GM12878 (cell line): ENCODE measurements around the gene CCM2. TPM values are rescaled to one million over a fixed set of nuclear protein-coding genes. Genes with fewer than 3 reads are reported as not detected.
A peak's percentile ranks its signal among the peaks of the same experiment; 100 is the strongest.

Source experiments
- ATAC-seq: fragments of 200-7000 bp; cut with Tn5 transposase; 3 replicates; pipeline ENCODE4 v1.9.1; 2020; ENCODE audit warnings: mild to moderate bottlenecking, moderate library complexity
- BruUV-seq: library from RNA; stranded (reverse); fragments of 400-500 nt; replicated peaks from 2 replicates; lab custom pipeline; 2021; lab: Mats Ljungman, UMichigan
- CTCF ChIA-PET: fragments of 300-600 bp; sonication (Branson Sonifier 250); formaldehyde crosslinking; extraction: SDS; loops from one replicate; lab custom pipeline; 2021; ENCODE audit warnings: inconsistent platforms; lab: Yijun Ruan, JAX
- POLR2A ChIA-PET: fragments of 350-600 bp; formaldehyde crosslinking; extraction: SDS; loops from one replicate; lab custom pipeline; 2021; ENCODE audit warnings: inconsistent platforms; lab: Charles Lee
- RAD21 ChIA-PET: fragments of 300-600 bp; sonication (Branson Sonifier 250); formaldehyde crosslinking; loops from one replicate; lab custom pipeline; 2023; ENCODE audit warnings: antibody characterized with exemption; ENCODE audit not compliant: unreplicated experiment; lab: Charles Lee
- SMC1A ChIA-PET: fragments of 300-600 bp; sonication (Branson Sonifier 250); formaldehyde crosslinking; loops from one replicate; lab custom pipeline; 2023; ENCODE audit not compliant: unreplicated experiment, uncharacterized antibody; lab: Charles Lee
- DNase-seq: peaks from one replicate; pipeline ENCODE4 v3.0.0-alpha.2; 2011; ENCODE audit warnings: low read depth, low spot score
- FAIRE-seq: peaks from 3 replicates; lab custom pipeline; 2011; peaks lifted over from hg19 to GRCh38; lab: Jason Lieb, UNC
- H2AFZ ChIP-seq: 2 replicates; pipeline ENCODE4 v1.6.0; 2011; ENCODE audit warnings: low read depth, low read length, control low read depth; ENCODE audit not compliant: control insufficient read depth
- H3K27ac ChIP-seq: 2 replicates; pipeline ENCODE4 v1.5.1; 2011; ENCODE audit warnings: control low read depth; ENCODE audit not compliant: control insufficient read depth, insufficient read depth
- H3K27me3 ChIP-seq, 2 experiments: replicated peaks in 1 of 2; 2 replicates each; pipeline versions ENCODE4 v1.6.0 to v1.6.1; 2011; ENCODE audit warnings: low read length in 1 of 2; ENCODE audit not compliant: control insufficient read depth in 2 of 2, insufficient read depth in 2 of 2
- H3K36me3 ChIP-seq, 2 experiments: 2 replicates each; pipeline ENCODE4 v1.5.1; 2011; ENCODE audit warnings: low read length in 1 of 2; ENCODE audit not compliant: control insufficient read depth in 2 of 2, insufficient read depth in 2 of 2
- H3K4me1 ChIP-seq: 2 replicates; pipeline ENCODE4 v1.6.1; 2011; ENCODE audit warnings: mild to moderate bottlenecking, low read length, moderate library complexity, mixed read lengths; ENCODE audit not compliant: control insufficient read depth, insufficient read depth
- H3K4me2 ChIP-seq: 2 replicates; pipeline ENCODE4 v1.6.0; 2011; ENCODE audit warnings: control low read depth; ENCODE audit not compliant: control insufficient read depth, insufficient read depth
- H3K4me3 ChIP-seq: fragments of 200-600 bp; sonication (generic); 2 replicates; pipeline ENCODE4 v1.5.1; 2016
- H3K79me2 ChIP-seq: 2 replicates; pipeline ENCODE4 v1.6.0; 2011; ENCODE audit warnings: low read length; ENCODE audit not compliant: control insufficient read depth, insufficient read depth
- H3K9ac ChIP-seq: 2 replicates; pipeline ENCODE4 v1.8.0; 2011; ENCODE audit warnings: low read length, control low read depth, mixed read lengths; ENCODE audit not compliant: control insufficient read depth, insufficient read depth
- H3K9me3 ChIP-seq: replicated peaks from 3 replicates; pipeline ENCODE4 v1.5.1; 2011; ENCODE audit warnings: mild to moderate bottlenecking, low read length; ENCODE audit not compliant: control insufficient read depth, insufficient read depth
- H4K20me1 ChIP-seq: 2 replicates; pipeline ENCODE4 v1.6.0; 2011; ENCODE audit not compliant: control insufficient read depth, insufficient read depth
- BHLHE40 ChIP-seq, 2 experiments: fragments of 450-650 bp in 1 of 2; IDR thresholded peaks; 2 replicates each; pipeline ENCODE4 v1.6.1; 2011 to 2017; ENCODE audit warnings: low read depth in 2 of 2, borderline replicate concordance in 1 of 2, improper control_type of control experiment in 1 of 2, low read length in 1 of 2, mild to moderate bottlenecking in 1 of 2
- CHD2 ChIP-seq: IDR thresholded peaks from 2 replicates; pipeline ENCODE4 v1.6.1; 2011; ENCODE audit warnings: low read depth, low read length, improper control_type of control experiment, borderline replicate concordance
- GATAD2B ChIP-seq: fragments of 450-650 bp; conservative IDR thresholded peaks from 2 replicates; pipeline ENCODE4 v1.6.1; 2017; ENCODE audit warnings: low read depth, mild to moderate bottlenecking, moderate library complexity
- MTA3 ChIP-seq: IDR thresholded peaks from 2 replicates; pipeline ENCODE4 v1.6.1; 2012; ENCODE audit warnings: low read length, inconsistent platforms, borderline replicate concordance
- POLR2A ChIP-seq: IDR thresholded peaks from 2 replicates; pipeline ENCODE4 v1.6.1; 2011; ENCODE audit warnings: low read depth, mild to moderate bottlenecking, low read length
- POLR2AphosphoS2 ChIP-seq: IDR thresholded peaks from 2 replicates; pipeline ENCODE4 v1.6.1; 2011; ENCODE audit warnings: low read depth, mild to moderate bottlenecking, low read length, improper control_type of control experiment, moderate library complexity
- SMAD5 ChIP-seq: IDR thresholded peaks from 2 replicates; pipeline ENCODE4 v1.6.1; 2016; ENCODE audit warnings: antibody characterized with exemption, low read depth
- STAT3 ChIP-seq: IDR thresholded peaks from 2 replicates; pipeline ENCODE4 v1.6.1; 2011; ENCODE audit warnings: low read depth, low read length, improper control_type of control experiment
- ZBTB33 ChIP-seq: fragments of 450-650 bp; IDR thresholded peaks from 2 replicates; pipeline ENCODE4 v1.6.1; 2017; ENCODE audit warnings: mild to moderate bottlenecking
- WGBS: methylation state at CpG from one replicate; pipeline ENCODE4 v1.1.6; 2016; ENCODE audit warnings: low lambda C conversion rate; ENCODE audit not compliant: insufficient replicate concordance, insufficient coverage; ENCODE audit errors: missing lambda C conversion rate; 5-methylcytosine and 5-hydroxymethylcytosine counted together
- in situ Hi-C: fragments of 300-500 bp; cut with MboI; formaldehyde crosslinking; loops from 9 replicates; pipeline ENCODE4 v1.14.3; 2018; ENCODE audit warnings: mixed read lengths
- intact Hi-C: fragments of 100-400 bp; cut with micrococcal nuclease; formaldehyde crosslinking; loops from one replicate; pipeline ENCODE4 v1.14.2; 2022; ENCODE audit not compliant: unreplicated experiment
- polyA plus RNA-seq, 11 experiments: library from polyadenylated mRNA; depleted of rRNA in 4 of 11; unstranded in 6 of 11; stranded (reverse) in 5 of 11; fragments of >200 nt; fragmentation: Nextera tagmentation in 4 of 11; fragmentation: Illumina TruSeq in 1 of 11; extraction: Ambion mirVana in 4 of 11; extraction: Trizol in 1 of 11; gene quantifications; 1 replicate in 1 of 11; 2 replicates in 10 of 11; pipeline versions ENCODE4 v1.2.1 to v1.2.3, GENCODE V29; 2011 to 2016; ENCODE audit warnings: inconsistent platforms in 2 of 11, missing spikeins in 2 of 11, low read depth in 1 of 11
- total RNA-seq, 4 experiments: library from RNA; depleted of rRNA in 3 of 4; stranded (reverse); fragments of >200 nt in 3 of 4; fragmentation: Illumina TruSeq in 1 of 4; extraction: Trizol in 1 of 4; gene quantifications; 2 replicates each; pipeline versions ENCODE4 v1.2.1 to v1.2.3, GENCODE V29; 2013 to 2021
- TF ChIP-seq, protein P1 (sequence below): fragments of 450-650 bp; formaldehyde crosslinking; IDR thresholded peaks from 2 replicates; pipeline ENCODE4 v1.4.0; 2020; ENCODE audit warnings: mild to moderate bottlenecking, moderate library complexity

The CCM2 gene
- total and polyA plus RNA-seq, 10 of the 15 experiments (the other 5 are each of a cell fraction or from before 2014, with no cell fraction given), result 1.00 to 82.3 (median 48.7) TPM

DNA sequence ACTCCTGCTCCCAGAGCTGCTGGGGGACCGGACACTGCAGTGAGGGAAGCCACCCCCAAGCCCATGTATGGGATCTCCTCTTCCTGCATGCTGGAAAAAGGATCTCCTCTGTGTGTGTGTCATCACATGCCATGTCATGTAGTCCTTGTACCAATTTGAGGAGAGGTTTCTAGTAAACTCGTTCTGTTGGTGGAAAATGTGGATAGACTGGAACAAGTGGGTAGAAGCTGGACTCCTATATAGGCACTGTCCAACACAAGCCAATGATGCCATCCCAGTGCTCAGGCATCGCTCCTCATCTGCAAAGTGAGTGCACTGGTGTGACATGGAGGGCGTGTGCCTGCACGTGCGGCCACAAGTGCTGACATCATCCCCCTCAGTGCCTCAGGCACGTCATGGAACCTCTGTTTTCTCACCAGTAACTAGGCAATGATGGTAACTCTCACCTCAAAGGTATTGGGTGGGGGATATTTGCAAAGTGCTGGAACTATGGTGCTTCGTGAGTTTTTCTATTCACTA lies 40.5 kb upstream of the CCM2 start (continued):
- TF ChIP-seq GATAD2B (no peak), BHLHE40 (IDR thresholded peaks at IDR 0.05; ENCODE audit: borderline replicate concordance in 1 of 2, low read depth in 2 of 2, low read length in 1 of 2) (peak; percentile 82 to 91), ZBTB33 (no peak), CHD2 (0 out of 2 replicates have a peak, but pooled peaks have one; percentile 12)

DNA sequence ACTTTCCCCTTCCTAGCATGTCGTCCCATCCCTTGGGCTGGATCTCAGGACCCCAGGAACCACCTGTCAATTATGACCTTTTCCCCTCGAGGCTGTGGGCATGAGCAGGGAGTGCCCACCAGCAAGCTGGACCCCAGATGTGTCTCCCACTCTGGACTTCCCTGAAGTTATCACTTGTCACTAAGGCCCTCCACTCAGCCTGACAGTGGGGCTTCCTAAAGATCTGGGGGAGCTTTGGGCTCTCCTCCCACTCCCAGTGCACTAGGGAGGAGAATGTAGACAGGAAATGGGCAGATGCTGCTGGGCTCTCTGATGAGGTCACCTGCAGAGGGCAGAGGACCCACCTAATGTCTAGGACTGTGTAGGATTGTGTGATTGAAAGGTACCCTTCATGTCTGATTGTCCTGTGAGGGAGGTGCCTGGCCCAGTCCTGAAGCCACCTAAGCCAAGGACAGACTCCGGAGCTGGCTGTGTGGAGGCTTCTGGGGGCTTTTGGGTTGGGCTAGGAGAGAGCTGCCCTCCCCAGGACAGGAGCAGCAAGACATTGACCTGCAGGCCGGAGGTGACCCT lies 39.9 kb upstream of the CCM2 start:
- no peak overlapping the region for H3K27ac ChIP-seq
- DNase-seq (no peak), FAIRE-seq (no peak), ATAC-seq (no peak; the same call in 2 of the 3 replicates)
- no peak overlapping the region for H2AFZ ChIP-seq
- H3K9me3 ChIP-seq, result no peaks in the 10 kb centered on the region
- H3K4me3 ChIP-seq, result no peak overlapping the region
- no peak overlapping the region for H3K4me2 ChIP-seq
- in situ Hi-C loops (no loop called here), intact Hi-C loops (no loop called here)
- CTCF ChIA-PET, result interaction anchor here (1.1 kb wide), 1 partner anchor 13 kb away, joined by 3 read pairs; no protein-coding TSS in a partner anchor
- WGBS, result 59% methylated on average over 4 of the region's 4 CpGs
- TF ChIP-seq MTA3, result peak; percentile 65; the same call in 1 of the 2 replicates
- TF ChIP-seq POLR2A, result peak; percentile 41; the same call in 1 of the 2 replicates
- TF ChIP-seq, protein P1, sequence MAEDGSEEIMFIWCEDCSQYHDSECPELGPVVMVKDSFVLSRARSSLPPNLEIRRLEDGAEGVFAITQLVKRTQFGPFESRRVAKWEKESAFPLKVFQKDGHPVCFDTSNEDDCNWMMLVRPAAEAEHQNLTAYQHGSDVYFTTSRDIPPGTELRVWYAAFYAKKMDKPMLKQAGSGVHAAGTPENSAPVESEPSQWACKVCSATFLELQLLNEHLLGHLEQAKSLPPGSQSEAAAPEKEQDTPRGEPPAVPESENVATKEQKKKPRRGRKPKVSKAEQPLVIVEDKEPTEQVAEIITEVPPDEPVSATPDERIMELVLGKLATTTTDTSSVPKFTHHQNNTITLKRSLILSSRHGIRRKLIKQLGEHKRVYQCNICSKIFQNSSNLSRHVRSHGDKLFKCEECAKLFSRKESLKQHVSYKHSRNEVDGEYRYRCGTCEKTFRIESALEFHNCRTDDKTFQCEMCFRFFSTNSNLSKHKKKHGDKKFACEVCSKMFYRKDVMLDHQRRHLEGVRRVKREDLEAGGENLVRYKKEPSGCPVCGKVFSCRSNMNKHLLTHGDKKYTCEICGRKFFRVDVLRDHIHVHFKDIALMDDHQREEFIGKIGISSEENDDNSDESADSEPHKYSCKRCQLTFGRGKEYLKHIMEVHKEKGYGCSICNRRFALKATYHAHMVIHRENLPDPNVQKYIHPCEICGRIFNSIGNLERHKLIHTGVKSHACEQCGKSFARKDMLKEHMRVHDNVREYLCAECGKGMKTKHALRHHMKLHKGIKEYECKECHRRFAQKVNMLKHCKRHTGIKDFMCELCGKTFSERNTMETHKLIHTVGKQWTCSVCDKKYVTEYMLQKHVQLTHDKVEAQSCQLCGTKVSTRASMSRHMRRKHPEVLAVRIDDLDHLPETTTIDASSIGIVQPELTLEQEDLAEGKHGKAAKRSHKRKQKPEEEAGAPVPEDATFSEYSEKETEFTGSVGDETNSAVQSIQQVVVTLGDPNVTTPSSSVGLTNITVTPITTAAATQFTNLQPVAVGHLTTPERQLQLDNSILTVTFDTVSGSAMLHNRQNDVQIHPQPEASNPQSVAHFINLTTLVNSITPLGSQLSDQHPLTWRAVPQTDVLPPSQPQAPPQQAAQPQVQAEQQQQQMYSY, result no peak
- peak; percentile 28; the same call in 1 of the 2 replicates for TF ChIP-seq POLR2AphosphoS2
- no peak for TF ChIP-seq STAT3
- peak; percentile 25; the same call in 1 of the 2 replicates for TF ChIP-seq SMAD5
- BruUV-seq, result no TSS peak
- H3K4me1 ChIP-seq, result peaks cover 15% of the 10 kb centered on the region
- peaks cover 4 to 9% of the 10 kb centered on the region in 2 experiments for H3K36me3 ChIP-seq
- no peaks in the 10 kb centered on the region for H3K79me2 ChIP-seq
- SMC1A ChIA-PET, result interaction anchor here (2.3 kb wide), 1 partner anchor 13 kb away, joined by 5 read pairs; no protein-coding TSS in a partner anchor
- no peaks in the 10 kb centered on the region for H3K27me3 ChIP-seq
- POLR2A ChIA-PET, result interaction anchor here (0.7 kb wide), 1 partner anchor 60 kb away, joined by 6 read pairs; no protein-coding TSS in a partner anchor
- RAD21 ChIA-PET, result interaction anchor here (1.2 kb wide), 1 partner anchor 176 kb away, joined by 4 read pairs; no protein-coding TSS in a partner anchor
- no peak overlapping the region for H3K9ac ChIP-seq
- H4K20me1 ChIP-seq, result no peaks in the 10 kb centered on the region; the same call in 1 of the 2 replicates
